ENCODE results near the gene PBRM1. TPM values are rescaled to one million over a fixed set of nuclear protein-coding genes. Genes with fewer than 3 reads are reported as not detected.

PBRM1 gene
- total RNA-seq, 1 donor from 2014 or later, result 192 TPM

- Mint-ChIP-seq H3K4me1 (ENCODE audit: low read depth, unreplicated experiment) (no peaks in the 10 kb centered on the region), H3K36me3 (ENCODE audit: unreplicated experiment) (peaks cover 44% of the 10 kb centered on the region), H3K27ac (ENCODE audit: unreplicated experiment) (no peak overlapping the region), H3K27me3 (ENCODE audit: unreplicated experiment) (no peaks in the 10 kb centered on the region), H3K4me3 (ENCODE audit: unreplicated experiment) (no peak overlapping the region), H3K9me3 (ENCODE audit: unreplicated experiment) (peaks cover 8% of the 10 kb centered on the region)
- DNase-seq, result no peak
- TF ChIP-seq, protein P1, sequence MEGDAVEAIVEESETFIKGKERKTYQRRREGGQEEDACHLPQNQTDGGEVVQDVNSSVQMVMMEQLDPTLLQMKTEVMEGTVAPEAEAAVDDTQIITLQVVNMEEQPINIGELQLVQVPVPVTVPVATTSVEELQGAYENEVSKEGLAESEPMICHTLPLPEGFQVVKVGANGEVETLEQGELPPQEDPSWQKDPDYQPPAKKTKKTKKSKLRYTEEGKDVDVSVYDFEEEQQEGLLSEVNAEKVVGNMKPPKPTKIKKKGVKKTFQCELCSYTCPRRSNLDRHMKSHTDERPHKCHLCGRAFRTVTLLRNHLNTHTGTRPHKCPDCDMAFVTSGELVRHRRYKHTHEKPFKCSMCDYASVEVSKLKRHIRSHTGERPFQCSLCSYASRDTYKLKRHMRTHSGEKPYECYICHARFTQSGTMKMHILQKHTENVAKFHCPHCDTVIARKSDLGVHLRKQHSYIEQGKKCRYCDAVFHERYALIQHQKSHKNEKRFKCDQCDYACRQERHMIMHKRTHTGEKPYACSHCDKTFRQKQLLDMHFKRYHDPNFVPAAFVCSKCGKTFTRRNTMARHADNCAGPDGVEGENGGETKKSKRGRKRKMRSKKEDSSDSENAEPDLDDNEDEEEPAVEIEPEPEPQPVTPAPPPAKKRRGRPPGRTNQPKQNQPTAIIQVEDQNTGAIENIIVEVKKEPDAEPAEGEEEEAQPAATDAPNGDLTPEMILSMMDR (IDR thresholded peaks at IDR 0.05; ENCODE audit: partially characterized antibody, unreplicated experiment), result no peak
Measured at GRCh38 chr3:52724511-52724910, 38.8 kb upstream of the PBRM1 start.

GRCh38 chr3:52723935-52724334 is 38.2 kb upstream of the PBRM1 start:
- Mint-ChIP-seq H3K27me3 (ENCODE audit: unreplicated experiment) (no peaks in the 10 kb centered on the region), H3K27ac (ENCODE audit: unreplicated experiment) (no peak overlapping the region), H3K4me3 (ENCODE audit: unreplicated experiment) (no peak overlapping the region), H3K4me1 (ENCODE audit: low read depth, unreplicated experiment) (no peaks in the 10 kb centered on the region), H3K9me3 (ENCODE audit: unreplicated experiment) (peaks cover 7% of the 10 kb centered on the region), H3K36me3 (ENCODE audit: unreplicated experiment) (peaks cover 48% of the 10 kb centered on the region)
- no peak for DNase-seq
- TF ChIP-seq, protein P1 (IDR thresholded peaks at IDR 0.05; ENCODE audit: partially characterized antibody, unreplicated experiment), result no peak

DNA sequence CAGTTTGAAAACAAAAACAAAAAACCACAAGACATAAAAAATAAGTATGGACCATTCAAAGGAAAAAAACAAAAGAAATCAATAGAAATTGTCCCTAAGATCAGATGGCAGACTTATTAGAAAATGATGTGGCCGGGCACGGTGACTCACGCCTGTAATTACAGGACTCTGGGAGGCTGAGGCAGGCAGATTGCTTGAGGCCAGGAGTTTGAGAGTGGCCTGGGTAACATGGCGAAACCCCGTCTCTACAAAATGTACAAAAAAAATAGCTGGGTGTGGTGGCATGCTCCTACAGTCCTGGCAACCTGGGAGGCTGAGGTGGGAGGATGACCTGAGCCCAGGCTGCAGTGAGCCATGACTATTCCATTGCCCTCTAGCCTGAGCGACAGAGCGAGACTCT is 36.8 kb upstream of the PBRM1 start:
- H3K4me3 Mint-ChIP-seq (ENCODE audit: unreplicated experiment), result no peak overlapping the region
- peaks cover 40% of the 10 kb centered on the region for H3K36me3 Mint-ChIP-seq (ENCODE audit: unreplicated experiment)

GRCh38 chr3:52721730-52722008 is 36.0 kb upstream of the PBRM1 start:
- H3K27me3 Mint-ChIP-seq (ENCODE audit: unreplicated experiment), result peaks cover 2% of the 10 kb centered on the region
- peaks cover 5% of the 10 kb centered on the region for H3K9me3 Mint-ChIP-seq (ENCODE audit: unreplicated experiment)
- H3K27ac Mint-ChIP-seq (ENCODE audit: unreplicated experiment), result no peak overlapping the region
- no peaks in the 10 kb centered on the region for H3K4me1 Mint-ChIP-seq (ENCODE audit: low read depth, unreplicated experiment)
- peaks cover 34% of the 10 kb centered on the region for H3K36me3 Mint-ChIP-seq (ENCODE audit: unreplicated experiment)
- TF ChIP-seq, protein P1 (IDR thresholded peaks at IDR 0.05; ENCODE audit: partially characterized antibody, unreplicated experiment), result no peak
- no peak overlapping the region for H3K4me3 Mint-ChIP-seq (ENCODE audit: unreplicated experiment)
- DNase-seq, result no peak

More for the DNA sequence above, 36.8 kb upstream of the PBRM1 start:
- TF ChIP-seq, protein P1 (IDR thresholded peaks at IDR 0.05; ENCODE audit: partially characterized antibody, unreplicated experiment), result no peak
- DNase-seq, result no peak
- Mint-ChIP-seq H3K27ac (ENCODE audit: unreplicated experiment) (no peak overlapping the region), H3K9me3 (ENCODE audit: unreplicated experiment) (peaks cover 6% of the 10 kb centered on the region), H3K4me1 (ENCODE audit: low read depth, unreplicated experiment) (no peaks in the 10 kb centered on the region), H3K27me3 (ENCODE audit: unreplicated experiment) (peaks cover 2% of the 10 kb centered on the region)

DNA sequence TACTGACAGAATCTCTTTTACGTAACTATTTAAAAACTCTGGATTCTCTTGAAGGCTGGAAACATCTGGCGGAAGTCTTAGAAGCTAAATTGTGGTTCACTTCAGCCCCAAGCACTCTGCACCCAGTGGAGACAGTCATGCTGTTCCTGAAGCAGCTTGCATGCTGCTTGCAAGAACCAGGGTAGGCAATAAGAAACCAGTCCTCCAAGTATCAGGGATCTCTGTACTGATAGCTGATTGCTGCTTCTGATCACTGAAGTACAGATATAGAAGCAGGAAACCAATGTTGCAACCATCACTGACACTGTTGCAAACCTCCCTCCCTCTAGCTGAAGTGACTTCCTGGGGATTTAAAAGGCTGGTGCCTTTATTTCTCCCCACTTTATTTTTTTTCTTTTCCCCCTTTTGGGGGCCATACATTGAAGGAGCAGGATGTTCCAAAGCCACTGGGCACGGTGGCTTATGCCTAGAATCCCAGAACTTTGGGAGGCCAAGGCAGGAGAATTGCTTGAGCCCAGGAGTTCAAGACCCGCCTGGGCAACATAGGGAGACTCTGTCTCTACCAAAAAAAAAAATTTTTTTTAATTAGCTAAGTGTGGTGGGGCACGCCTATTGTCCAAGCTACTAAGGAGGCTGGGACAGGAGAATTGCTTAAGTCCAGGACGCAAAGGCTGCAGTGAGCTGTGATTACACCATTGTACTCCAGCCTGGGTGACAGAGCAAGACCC is 35.5 kb upstream of the PBRM1 start:
- peaks cover 5% of the 10 kb centered on the region for H3K9me3 Mint-ChIP-seq (ENCODE audit: unreplicated experiment)
- peaks cover 4% of the 10 kb centered on the region for H3K27me3 Mint-ChIP-seq (ENCODE audit: unreplicated experiment)
- no peak overlapping the region for H3K4me3 Mint-ChIP-seq (ENCODE audit: unreplicated experiment)
- no peaks in the 10 kb centered on the region for H3K4me1 Mint-ChIP-seq (ENCODE audit: low read depth, unreplicated experiment)
- DNase-seq, result no peak
- TF ChIP-seq, protein P1 (IDR thresholded peaks at IDR 0.05; ENCODE audit: partially characterized antibody, unreplicated experiment), result no peak
- peaks cover 37% of the 10 kb centered on the region for H3K36me3 Mint-ChIP-seq (ENCODE audit: unreplicated experiment)
- H3K27ac Mint-ChIP-seq (ENCODE audit: unreplicated experiment), result no peak overlapping the region

Data from glutamatergic neuron (in vitro differentiated cells).